Stimulated activated CD8-positive, alpha-beta memory T cell treated with anti-CD3 and anti-CD28 coated beads, Interleukin-2, amount 100 ng/mL, for 48 hours (primary cell): Measurements from ENCODE around the gene PPP1R3F.

Experiments used
- DNase-seq, 2 donors: peaks; one replicate each; pipeline ENCODE4 v3.0.0-alpha.2; 2020; ENCODE audit warnings: low read depth in 2 of 2

The PPP1R3F gene

GRCh38 chrX:49269767-49270248 lies at the start of gene PPP1R3F:
TSS of gene PPP1R3F (plus strand) at chrX:49269793. CDS start at chrX:49269870, 77 bp downstream.
- no peak for DNase-seq

DNA sequence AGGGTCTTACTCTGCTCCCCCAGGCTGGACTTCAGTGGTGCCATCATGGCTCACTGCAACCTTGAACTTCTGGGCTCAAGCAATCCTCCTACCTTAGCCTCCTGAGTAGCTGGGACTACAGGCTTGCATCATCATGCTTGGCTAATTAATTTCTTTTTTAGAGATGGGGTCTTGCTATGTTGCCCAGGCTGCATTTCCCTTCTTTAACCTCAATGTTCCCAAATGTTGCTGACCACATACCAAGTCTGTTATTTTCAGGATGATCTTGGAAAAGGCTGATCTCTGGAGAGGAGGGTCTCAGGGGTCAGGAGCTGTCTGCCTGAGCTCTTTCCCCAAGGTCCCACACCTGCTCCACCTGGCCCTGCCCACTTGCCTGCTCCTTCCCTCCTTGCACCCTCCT lies 49.5 kb upstream of the PPP1R3F start:
- DNase-seq = no peak

DNA sequence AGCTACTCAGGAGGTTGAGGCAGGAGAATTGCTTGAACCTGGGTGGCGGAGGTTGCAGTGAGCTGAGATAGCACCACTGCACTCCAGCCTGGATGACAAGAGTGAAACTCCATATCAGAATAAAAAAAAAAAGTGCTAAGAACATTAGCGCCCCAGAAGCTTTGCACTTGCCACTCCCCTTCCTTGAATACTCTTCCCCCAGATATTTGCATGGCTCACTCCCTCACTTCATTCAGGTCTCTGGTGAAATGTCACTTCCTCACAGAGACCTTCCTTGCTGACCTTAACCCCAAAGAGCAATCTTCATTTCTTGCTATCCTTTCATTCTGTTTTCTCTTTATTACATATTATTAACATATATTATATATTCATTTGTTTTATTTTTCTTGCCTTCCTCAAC lies 47.7 kb upstream of the PPP1R3F start:
- no peak for DNase-seq

DNA sequence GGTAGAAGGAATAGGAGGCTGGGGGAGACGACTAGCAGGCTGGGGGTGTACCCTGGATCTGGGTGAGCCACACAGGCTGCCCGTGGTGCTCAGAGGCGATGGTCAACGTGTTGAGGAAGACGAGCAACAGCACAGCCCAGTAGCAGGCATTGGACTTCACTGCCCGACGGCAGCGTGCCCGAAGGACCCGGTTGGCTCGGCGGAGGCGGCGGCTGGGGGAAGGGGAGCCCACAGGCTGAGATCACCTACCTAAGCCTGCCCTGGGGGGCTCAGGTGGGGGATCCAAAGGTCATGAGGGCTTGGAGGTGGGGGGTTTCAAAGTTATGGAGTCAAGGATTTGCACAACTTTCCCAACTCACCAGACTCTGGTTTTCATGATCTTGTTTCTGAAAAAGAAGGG lies 43.7 kb upstream of the PPP1R3F start:
- DNase-seq = no peak

GRCh38 chrX:49226946-49227345 lies 42.6 kb upstream of the PPP1R3F start:
- no peak for DNase-seq

GRCh38 chrX:49227726-49228125 lies 41.9 kb upstream of the PPP1R3F start:
- no peak for DNase-seq

GRCh38 chrX:49228185-49228584 lies 41.4 kb upstream of the PPP1R3F start:
- no peak for DNase-seq

DNA sequence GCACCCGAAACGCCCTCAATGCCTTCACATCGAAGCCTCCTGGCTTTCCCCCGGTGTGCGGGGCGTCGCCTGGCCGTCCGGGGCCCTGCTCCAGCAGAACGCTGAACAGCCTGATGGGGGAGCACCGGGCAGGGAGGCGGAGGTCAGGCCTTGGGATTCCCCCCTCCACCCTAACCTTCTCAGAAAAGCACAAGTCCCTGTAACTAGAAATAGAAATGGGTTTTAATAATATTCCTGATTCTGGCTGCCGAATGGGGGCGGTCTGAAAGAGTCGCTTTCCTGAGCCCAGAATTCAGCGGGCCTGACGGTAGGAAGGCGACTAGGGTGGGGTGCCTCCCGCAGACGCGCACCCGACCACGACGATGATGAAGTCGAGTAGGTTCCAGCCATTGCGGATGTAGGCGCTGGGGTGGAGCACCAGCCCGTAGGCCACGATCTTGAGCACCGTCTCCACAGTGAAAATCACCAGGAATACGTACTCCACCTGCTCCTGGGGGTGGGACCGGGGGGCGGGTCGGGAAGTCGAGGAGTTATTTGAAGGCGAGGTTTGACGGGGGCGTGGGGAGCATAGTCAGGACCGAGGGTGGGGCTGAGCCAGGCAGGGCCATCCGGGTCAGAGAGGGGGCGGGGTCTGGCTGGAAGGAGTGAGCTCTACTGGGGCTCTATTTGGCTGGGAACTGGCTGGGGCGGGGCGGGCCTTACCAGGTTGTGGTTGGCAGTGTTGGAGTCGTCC lies 38.9 kb upstream of the PPP1R3F start:
- peak; percentile 47 to 58 for DNase-seq

DNA sequence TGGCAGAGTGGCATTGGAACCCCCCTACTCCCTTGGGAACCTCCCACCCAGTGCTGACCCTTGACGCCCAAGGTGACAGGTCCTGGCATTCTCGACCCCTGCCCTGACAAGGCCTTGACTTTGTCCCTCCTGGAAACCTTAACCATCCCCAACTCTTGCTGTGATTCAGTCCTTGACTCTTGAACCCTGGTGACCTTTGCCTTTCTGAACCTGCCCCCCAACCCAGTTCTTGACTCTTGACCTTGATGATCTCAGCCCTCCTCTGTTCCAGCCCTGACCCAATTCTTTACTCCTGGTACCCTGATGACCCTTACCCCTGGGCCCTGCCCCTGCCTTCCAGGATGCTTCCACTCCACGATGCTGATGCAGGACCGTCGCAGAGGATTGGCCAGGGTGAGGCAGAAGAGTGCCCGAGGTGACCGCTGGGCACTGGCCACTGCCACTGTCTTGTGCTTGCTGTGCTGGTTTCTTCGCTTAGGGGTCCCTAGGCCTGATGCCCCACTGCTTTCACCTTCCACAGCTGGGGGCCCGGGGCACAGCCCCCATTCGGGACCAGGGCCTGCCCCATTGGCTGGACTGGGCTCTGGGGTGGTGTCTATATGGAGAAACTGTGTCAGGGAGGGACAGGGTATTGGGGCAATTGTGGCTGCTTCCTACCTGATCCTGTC lies 38.1 kb upstream of the PPP1R3F start:
- DNase-seq = no peak

GRCh38 chrX:49232525-49232924 lies 37.1 kb upstream of the PPP1R3F start:
- no peak for DNase-seq

- DNase-seq = no peak
These were observed 36.4 kb upstream of the PPP1R3F start, which contains the start of gene CACNA1F for GRCh38 chrX:49233176-49233575. TSS of gene CACNA1F (minus strand) at chrX:49233340. CDS start at chrX:49233309, 31 bp downstream.

GRCh38 chrX:49233887-49234555 lies 35.6 kb upstream of the PPP1R3F start:
- no peak for DNase-seq

GRCh38 chrX:49237060-49237459 lies 32.5 kb upstream of the PPP1R3F start:
- DNase-seq = no peak

- DNase-seq = no peak
These were observed 30.9 kb upstream of the PPP1R3F start for GRCh38 chrX:49238735-49239134.

GRCh38 chrX:49242545-49243066 lies 27.0 kb upstream of the PPP1R3F start:
- no peak for DNase-seq

DNA sequence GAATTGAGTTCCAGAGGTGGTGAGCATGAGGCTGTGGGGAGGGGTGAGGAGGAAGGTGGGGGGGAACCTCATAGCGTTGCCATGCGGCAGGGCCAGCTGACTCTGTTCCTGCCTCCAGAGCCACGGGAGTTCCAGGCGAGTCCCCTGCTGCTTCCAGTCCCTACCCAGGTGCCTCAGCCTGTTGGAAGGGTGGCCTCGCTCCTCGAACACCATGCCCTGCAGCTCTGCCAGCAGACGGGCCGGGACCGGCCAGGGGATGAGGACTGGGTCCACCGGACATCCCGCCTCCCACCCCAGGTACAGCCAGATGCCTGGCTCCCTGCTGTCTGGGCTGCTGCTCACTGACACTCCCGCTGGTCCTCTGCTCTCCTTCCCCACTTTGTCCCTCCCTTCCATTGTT lies 26.4 kb upstream of the PPP1R3F start:
- no peak for DNase-seq

GRCh38 chrX:49244207-49244606 lies 25.4 kb upstream of the PPP1R3F start:
- no peak for DNase-seq

GRCh38 chrX:49246541-49246940 lies 23.1 kb upstream of the PPP1R3F start:
- no peak for DNase-seq

DNA sequence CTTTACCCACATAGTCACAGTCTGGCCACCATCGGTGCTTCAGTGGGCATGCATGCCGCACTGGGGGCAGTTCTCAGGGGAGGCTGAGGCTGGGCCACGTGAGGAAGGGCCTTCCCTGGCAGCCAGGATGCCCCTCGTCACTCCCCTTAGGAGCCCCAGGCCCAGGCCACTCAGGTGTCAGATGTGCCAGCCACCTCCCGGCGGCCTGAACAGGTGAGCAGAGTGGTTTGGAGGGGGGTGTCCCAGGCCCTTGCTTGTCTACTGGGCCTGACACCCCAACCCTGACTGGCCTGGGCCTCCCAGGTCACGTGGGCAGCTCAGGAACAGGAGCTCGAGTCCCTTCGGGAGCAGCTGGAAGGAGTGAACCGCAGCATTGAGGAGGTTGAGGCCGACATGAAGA lies 22.2 kb upstream of the PPP1R3F start:
- no peak for DNase-seq

GRCh38 chrX:49247916-49248811 lies 21.4 kb upstream of the PPP1R3F start:
- no peak for DNase-seq

DNA sequence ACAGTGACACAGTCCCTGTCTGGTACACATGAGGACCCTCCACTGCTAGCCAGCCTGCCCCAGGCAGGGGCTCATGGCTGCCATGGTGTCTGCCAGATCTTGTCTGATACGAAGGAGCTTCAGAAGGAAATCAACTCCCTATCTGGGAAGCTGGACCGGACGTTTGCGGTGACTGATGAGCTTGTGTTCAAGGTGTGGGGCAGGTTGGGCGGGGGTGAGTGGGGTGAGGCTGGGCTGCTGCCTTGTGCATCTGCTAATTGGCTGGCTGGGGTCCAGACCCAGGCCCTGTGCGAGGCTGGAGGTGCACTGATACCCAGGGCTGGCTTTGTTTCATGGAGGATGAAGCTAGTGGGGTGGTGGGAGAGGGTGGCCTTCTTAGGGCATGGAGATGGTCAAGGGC lies 20.5 kb upstream of the PPP1R3F start:
- no peak for DNase-seq
